ENCODE measurements around the gene AIG1. TPM values are rescaled to one million over a fixed set of nuclear protein-coding genes. Genes with fewer than 3 reads are reported as not detected.

Gene AIG1
- total RNA-seq, 2 experiments from 2014 or later = 7.4 to 8.4 TPM

- DNase-seq = no peak
- no peaks in the 10 kb centered on the region for H3K9me3 ChIP-seq (ENCODE audit: control insufficient read depth in 1 of 2, insufficient read depth in 1 of 2, low read length in 2 of 2)
- Mint-ChIP-seq H3K4me3 (no peak overlapping the region), H3K36me3 (ENCODE audit: low read depth) (no peaks in the 10 kb centered on the region), H3K27ac (no peak overlapping the region), H3K9me3 (no peaks in the 10 kb centered on the region), H3K27me3 (no peaks in the 10 kb centered on the region), H3K4me1 (ENCODE audit: low read depth) (no peaks in the 10 kb centered on the region)
- ChIA-PET CTCF (no interaction called here), POLR2A (no interaction called here)
- no peak for TF ChIP-seq CTCF (IDR thresholded peaks at IDR 0.05)
- no peak overlapping the region for H3K4me3 ChIP-seq (ENCODE audit: low read length)
- no peak overlapping the region for H3K27ac ChIP-seq (ENCODE audit: low read depth in 1 of 2, low read length in 2 of 2)
- no peaks in the 10 kb centered on the region for H3K36me3 ChIP-seq (ENCODE audit: insufficient read depth, low read length)
- ATAC-seq (ENCODE audit: poor library complexity) = no peak
- H3K27me3 ChIP-seq (ENCODE audit: control insufficient read depth in 1 of 2, insufficient read depth in 2 of 2, low read length in 2 of 2) = no peaks in the 10 kb centered on the region
- H3K4me1 ChIP-seq (ENCODE audit: insufficient read depth, low read length) = no peaks in the 10 kb centered on the region
- intact Hi-C loops (cut with DNase I, micrococcal nuclease) = no loop called here
Measured at GRCh38 chr6:143223895-143224294, 163.2 kb downstream of the AIG1 start.

- Histone ChIP-seq H3K36me3 (ENCODE audit: insufficient read depth, low read length) (no peaks in the 10 kb centered on the region), H3K27ac (ENCODE audit: low read depth in 1 of 2, low read length in 2 of 2) (no peak overlapping the region), H3K4me1 (ENCODE audit: insufficient read depth, low read length) (no peaks in the 10 kb centered on the region), H3K9me3 (ENCODE audit: control insufficient read depth in 1 of 2, insufficient read depth in 1 of 2, low read length in 2 of 2) (no peaks in the 10 kb centered on the region), H3K4me3 (ENCODE audit: low read length) (no peak overlapping the region), H3K27me3 (ENCODE audit: control insufficient read depth in 1 of 2, insufficient read depth in 2 of 2, low read length in 2 of 2) (no peaks in the 10 kb centered on the region)
- no peaks in the 10 kb centered on the region for H3K27me3 Mint-ChIP-seq
- DNase-seq (no peak), ATAC-seq (ENCODE audit: poor library complexity) (no peak)
- TF ChIP-seq CTCF (IDR thresholded peaks at IDR 0.05) = no peak
- ChIA-PET CTCF (no interaction called here), POLR2A (no interaction called here)
- intact Hi-C loops (cut with DNase I, micrococcal nuclease) = no loop called here
- no peaks in the 10 kb centered on the region for H3K4me1 Mint-ChIP-seq (ENCODE audit: low read depth)
- H3K9me3 Mint-ChIP-seq = no peaks in the 10 kb centered on the region
- no peak overlapping the region for H3K27ac Mint-ChIP-seq
- H3K4me3 Mint-ChIP-seq = no peak overlapping the region
- no peaks in the 10 kb centered on the region for H3K36me3 Mint-ChIP-seq (ENCODE audit: low read depth)
Measured at GRCh38 chr6:143224516-143224915, 163.8 kb downstream of the AIG1 start.

DNA sequence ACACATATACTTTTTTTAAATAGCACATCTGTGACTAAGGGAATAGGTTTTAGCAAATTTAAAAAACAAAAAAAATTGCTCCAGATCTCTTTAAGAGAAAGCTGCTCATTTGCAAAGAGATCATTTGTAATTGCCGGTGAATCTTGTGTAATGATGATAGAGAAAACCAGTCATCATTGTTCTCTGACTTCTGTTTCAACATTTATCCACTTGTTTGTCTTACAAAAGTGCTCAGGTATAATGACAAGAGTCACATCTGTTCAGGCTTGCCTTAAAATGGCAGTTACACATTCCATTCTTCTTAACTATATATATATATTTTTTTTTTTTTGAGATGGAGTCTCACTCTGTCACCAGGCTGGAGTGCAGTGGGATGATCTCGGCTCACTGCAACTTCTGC, 165.2 kb downstream of the AIG1 start:
- no peak overlapping the region for H3K27ac Mint-ChIP-seq
- H3K27me3 ChIP-seq (ENCODE audit: control insufficient read depth in 1 of 2, insufficient read depth in 2 of 2, low read length in 2 of 2) = no peaks in the 10 kb centered on the region
- no peak overlapping the region for H3K27ac ChIP-seq (ENCODE audit: low read depth in 1 of 2, low read length in 2 of 2)
- POLR2A ChIA-PET = interaction anchor here (0.7 kb wide), 1 partner anchor 166 kb away, joined by 3 read pairs; no protein-coding TSS in a partner anchor
- no peaks in the 10 kb centered on the region for H3K27me3 Mint-ChIP-seq
- H3K4me3 Mint-ChIP-seq = no peak overlapping the region
- H3K4me1 ChIP-seq (ENCODE audit: insufficient read depth, low read length) = no peaks in the 10 kb centered on the region
- H3K4me1 Mint-ChIP-seq (ENCODE audit: low read depth) = no peaks in the 10 kb centered on the region
- ATAC-seq (ENCODE audit: poor library complexity) (no peak), DNase-seq (no peak)
- intact Hi-C loops (cut with DNase I, micrococcal nuclease) = no loop called here
- TF ChIP-seq CTCF (IDR thresholded peaks at IDR 0.05) = no peak
- H3K9me3 ChIP-seq (ENCODE audit: control insufficient read depth in 1 of 2, insufficient read depth in 1 of 2, low read length in 2 of 2) = no peaks in the 10 kb centered on the region
- H3K36me3 Mint-ChIP-seq (ENCODE audit: low read depth) = no peaks in the 10 kb centered on the region
- CTCF ChIA-PET = no interaction called here
- no peak overlapping the region for H3K4me3 ChIP-seq (ENCODE audit: low read length)
- H3K36me3 ChIP-seq (ENCODE audit: insufficient read depth, low read length) = no peaks in the 10 kb centered on the region
- H3K9me3 Mint-ChIP-seq = no peaks in the 10 kb centered on the region
